Heart right ventricle (tissue), 16 donors: Measurements from ENCODE around the gene BMAL1. TPM values are rescaled to one million over a fixed set of nuclear protein-coding genes. Genes with fewer than 3 reads are reported as not detected.

ENCODE experiments used
- ATAC-seq, 8 donors: fragments of 200-7000 bp; cut with Tn5 transposase; one replicate each; pipeline ENCODE4 v1.9.1; 2020; ENCODE audit warnings: mild to moderate bottlenecking in 8 of 8, moderate library complexity in 8 of 8, moderate number of reproducible peaks in 1 of 8
- DNase-seq, 2 donors: peaks; one replicate each; pipeline ENCODE4 v3.0.0-alpha.2; 2020
- H3K27ac ChIP-seq, 10 donors: fragments of 200-600 bp; sonication (generic) in 2 of 10; one replicate each; pipeline versions ENCODE4 v1.5.0 to v1.8.0; 2020 to 2022; ENCODE audit warnings: mild to moderate bottlenecking in 3 of 10
- H3K27me3 ChIP-seq, 7 donors: fragments of 200-600 bp; one replicate each; pipeline ENCODE4 v1.8.0; 2021 to 2022; ENCODE audit warnings: mild to moderate bottlenecking in 2 of 7
- H3K36me3 ChIP-seq, 9 donors: fragments of 200-600 bp; sonication (generic) in 1 of 9; one replicate each; pipeline versions ENCODE4 v1.5.0 to v1.8.0; 2020 to 2022; ENCODE audit warnings: mild to moderate bottlenecking in 2 of 9
- H3K4me1 ChIP-seq, 9 donors: fragments of 200-600 bp; sonication (generic) in 1 of 9; one replicate each; pipeline versions ENCODE4 v1.5.0 to v1.8.0; 2020 to 2022; ENCODE audit warnings: mild to moderate bottlenecking in 4 of 9
- H3K4me3 ChIP-seq, 10 donors: fragments of 200-600 bp; sonication (generic) in 2 of 10; one replicate each; pipeline versions ENCODE4 v1.5.0 to v1.8.0; 2020 to 2022; ENCODE audit warnings: mild to moderate bottlenecking in 7 of 10, moderate library complexity in 2 of 10
- H3K9me3 ChIP-seq, 11 donors: fragments of 200-600 bp in 10 of 11; sonication (generic) in 2 of 11; one replicate each; pipeline versions ENCODE4 v1.5.0 to v1.8.0; 2013 to 2022; ENCODE audit warnings: mild to moderate bottlenecking in 2 of 11, control low read depth in 1 of 11, moderate library complexity in 1 of 11
- CTCF ChIP-seq, 9 donors: fragments of 200-600 bp; sonication (generic) in 2 of 9; IDR thresholded peaks; one replicate each; pipeline versions ENCODE4 v1.5.0 to v1.8.0; 2021 to 2022; ENCODE audit warnings: antibody characterized with exemption in 9 of 9, mild to moderate bottlenecking in 5 of 9, moderate library complexity in 1 of 9
- WGBS, 2 donors: extraction: QIAGEN DNeasy Blood & Tissue Kit; methylation state at CpG; one replicate each; pipeline ENCODE4 v1.1.7; 2013; ENCODE audit warnings: inconsistent platforms in 1 of 2; 5-methylcytosine and 5-hydroxymethylcytosine counted together
- intact Hi-C, 10 donors: fragments of 100-400 bp; cut with DNase I; formaldehyde crosslinking; loops; one replicate each; pipeline versions ENCODE4 v1.11.1 to v1.14.2; 2022
- polyA plus RNA-seq, 2 donors: library from polyadenylated mRNA; stranded (reverse); fragments of 200-250 nt; gene quantifications; one replicate each; pipeline ENCODE4 v1.2.3, GENCODE V29; 2013
- total RNA-seq, 10 donors: library from RNA; stranded (reverse); fragmentation: NEBNext Ultra II Directional in 3 of 10; extraction: Animal tissue kit (Norgen Biotek cat#: 25700) in 3 of 10; gene quantifications; one replicate each; pipeline versions ENCODE4 v1.2.1 to v1.2.4, GENCODE V29; 2021 to 2023
- donor health status: Arrhythmogenic right ventricular cardiomyopathy.
- donor health status: ischemic (EF 13 %, LVEDD 7.1; RV severe dilation, severe dysfunction).
- donor health status: healthy with polysubstance abuse.
- donor health status: DM: no; HTN: yes; CAD: no.
- donor health status: DM: no; HTN: no; CAD: no.
- donor health status: ischemic (EF 25% LVEDD 6.9; RV normal size, moderate dysfunction).
- donor health status: ischemic (EF 25% LVEDD 5.7; RV mildly dilated, moderate dysfunction).
- donor health status: healthy.
- donor health status: DM: yes; HTN: yes; CAD: no.
- donor health status: Ischemic cardiomyopathy.
- donor health status: ischemic (EF 35%, LVEDD 5.7; RV mildly dilated, moderate dysfunction).
- donor health status: nonischemic (EF 11% LVEDD 7.7; RV severe dilation, severe dysfunction).
- donor health status: DM: yes; HTN: yes; CAD: no.
- donor health status: PGD.
- donor health status: ischemic (EF 29% LVEDD 5.4; RV normal size, mild dysfunction).
- donor health status: nonischemic (EF 23%, LVEDD 6.1; RV moderate dilation, normal function).

BMAL1 gene
- total and polyA plus RNA-seq, 12 donors = 2.9 to 19.9 (median 10.2) TPM

DNA sequence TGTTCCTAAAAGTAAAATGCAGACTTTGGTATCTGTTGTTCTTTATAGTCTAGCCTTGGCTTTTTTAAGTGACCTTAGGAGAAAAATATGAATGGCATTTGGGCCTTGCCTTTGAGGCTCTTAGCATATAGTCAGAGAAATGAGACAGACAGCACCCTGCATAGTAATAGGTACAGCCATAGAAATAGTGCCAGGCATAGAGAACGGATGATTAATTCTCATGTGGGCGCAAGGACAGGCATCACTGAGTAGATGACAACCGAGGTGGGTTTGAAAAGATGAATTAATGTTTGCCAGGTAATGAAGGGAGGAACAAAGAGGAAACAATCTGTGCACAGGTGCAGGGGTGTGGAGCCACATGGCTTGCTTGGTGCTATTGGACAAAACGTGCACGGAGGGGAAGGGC lies 90.5 kb downstream of the BMAL1 start:
- Histone ChIP-seq H3K27me3 (no peaks in the 10 kb centered on the region), H3K36me3 (peaks cover 0 to 99% (median 37%) of the 10 kb centered on the region in 9 donors), H3K4me1 (no peaks in the 10 kb centered on the region), H3K9me3 (no peaks in the 10 kb centered on the region), H3K4me3 (no peak overlapping the region), H3K27ac (no peak overlapping the region)
- DNase-seq (no peak), ATAC-seq (no peak)
- WGBS, 2 donors = 79 to 83% methylated on average over 5 of the region's 5 CpGs
- TF ChIP-seq CTCF (IDR thresholded peaks at IDR 0.05) = no peak
- intact Hi-C loops = no loop called here

GRCh38 chr11:13373216-13373615 lies 95.6 kb downstream of the BMAL1 start:
- no peak for DNase-seq
- no peak overlapping the region for H3K4me3 ChIP-seq
- H3K4me1 ChIP-seq = no peaks in the 10 kb centered on the region
- peaks cover 0 to 100% (median 45%) of the 10 kb centered on the region in 9 donors for H3K36me3 ChIP-seq
- intact Hi-C loops = no loop called here
- TF ChIP-seq CTCF (IDR thresholded peaks at IDR 0.05) = no peak
- no peaks in the 10 kb centered on the region for H3K9me3 ChIP-seq
- no peaks in the 10 kb centered on the region for H3K27me3 ChIP-seq
- H3K27ac ChIP-seq = no peak overlapping the region
- 96 to 98% methylated on average over 2 of the region's 2 CpGs for WGBS, 2 donors
- no peak for ATAC-seq

GRCh38 chr11:13375798-13376197 lies 98.2 kb downstream of the BMAL1 start:
- Histone ChIP-seq H3K27ac (no peak overlapping the region), H3K4me1 (no peaks in the 10 kb centered on the region), H3K27me3 (no peaks in the 10 kb centered on the region), H3K36me3 (peaks cover 0 to 100% (median 46%) of the 10 kb centered on the region in 9 donors), H3K9me3 (no peaks in the 10 kb centered on the region), H3K4me3 (no peak overlapping the region)
- intact Hi-C loops = no loop called here
- TF ChIP-seq CTCF (IDR thresholded peaks at IDR 0.05) = no peak
- ATAC-seq (peak in 2 of 8 donors; percentile 6 to 13), DNase-seq (no peak)

DNA sequence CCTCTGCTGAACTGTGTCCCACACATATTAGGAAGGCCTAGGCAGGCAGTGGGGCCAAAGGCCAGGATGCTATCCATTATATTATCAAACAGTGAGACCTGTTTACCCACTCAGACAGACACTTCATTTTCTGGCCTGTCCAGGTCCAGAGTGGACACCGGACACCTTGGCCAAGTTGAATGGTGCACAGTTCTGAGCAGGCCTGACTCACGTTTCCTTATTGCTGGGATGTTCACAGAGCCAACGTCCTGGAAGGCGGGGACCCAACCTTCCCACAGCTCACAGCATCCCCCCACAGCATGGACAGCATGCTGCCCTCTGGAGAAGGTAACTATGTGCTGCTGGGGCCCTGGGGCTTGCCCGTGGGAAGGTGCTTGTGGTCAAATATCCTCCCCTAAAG lies 98.8 kb downstream of the BMAL1 start:
- ATAC-seq = peak in 4 of 8 donors; percentile 9 to 24 (median 22)
- H3K27ac ChIP-seq = no peak overlapping the region
- no peak for TF ChIP-seq CTCF (IDR thresholded peaks at IDR 0.05)
- H3K9me3 ChIP-seq = no peaks in the 10 kb centered on the region
- H3K4me3 ChIP-seq = no peak overlapping the region
- intact Hi-C loops = no loop called here
- no peaks in the 10 kb centered on the region for H3K27me3 ChIP-seq
- no peak for DNase-seq
- WGBS, 2 donors = 84 to 89% methylated on average over 5 of the region's 5 CpGs
- no peaks in the 10 kb centered on the region for H3K4me1 ChIP-seq
- peaks cover 0 to 100% (median 52%) of the 10 kb centered on the region in 9 donors for H3K36me3 ChIP-seq
